CD4-positive, alpha-beta T cell treated with Interleukin-4 for 4 hours (primary cell): Measurements from ENCODE around the gene ZNF605.
"Not testable (repeated sequence)": the region's sequence is repeated elsewhere in the genome, so short reads cannot be mapped to it uniquely, and the experiment has no call there.

ENCODE experiments used
- DNase-seq: peaks from one replicate; pipeline ENCODE4 v3.0.0-alpha.2; 2020

The ZNF605 gene

DNA sequence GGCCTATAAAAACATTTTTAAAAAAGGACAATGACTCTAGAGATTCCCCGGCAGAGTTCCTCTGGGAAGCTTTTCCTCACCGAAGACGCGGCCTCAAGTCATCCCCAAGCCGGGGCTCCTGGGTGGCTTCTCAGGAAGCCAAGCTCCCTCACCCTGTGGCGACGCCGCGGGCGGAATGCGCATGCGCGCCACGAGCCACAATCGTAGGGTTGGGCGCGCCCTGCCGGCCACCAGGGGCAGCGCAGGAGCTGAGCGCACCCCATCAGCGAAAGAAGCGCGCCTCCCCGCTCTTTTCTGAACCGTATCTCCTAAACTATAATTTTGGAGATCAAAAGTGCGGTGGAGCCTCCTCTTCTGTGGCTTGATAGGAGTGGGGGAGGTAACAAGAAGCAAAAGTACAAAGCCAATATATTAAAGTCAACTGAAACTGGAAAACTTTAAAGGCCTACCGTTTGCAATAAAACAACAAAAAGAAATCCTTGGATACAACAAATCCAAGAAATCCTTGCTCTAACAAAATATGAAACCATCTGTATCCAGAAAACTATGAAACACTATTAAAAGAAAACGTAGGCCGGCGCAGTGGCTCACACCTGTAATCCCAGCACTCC lies 51.3 kb downstream of the ZNF605 start:
- DNase-seq: peak; percentile 81

DNA sequence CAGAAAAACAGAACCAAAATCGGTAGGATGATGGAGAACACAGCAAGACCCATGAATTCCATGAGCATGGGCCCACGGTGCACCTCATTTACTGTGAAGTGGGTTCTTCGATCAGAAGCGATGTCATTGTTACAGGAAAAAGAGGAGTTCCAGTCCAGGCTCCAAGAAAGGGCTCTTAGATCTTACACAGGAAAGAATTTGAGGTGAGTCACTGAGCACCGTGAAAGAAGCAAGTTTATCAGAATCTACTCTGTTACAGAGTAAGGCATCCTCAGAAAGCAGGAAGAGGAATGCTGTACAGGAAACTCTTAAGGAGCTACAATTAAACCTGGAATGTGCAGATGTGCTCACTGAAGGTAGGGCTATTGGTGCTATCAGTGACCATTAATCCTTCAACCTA lies 57.1 kb downstream of the ZNF605 start:
- DNase-seq: no peak

DNA sequence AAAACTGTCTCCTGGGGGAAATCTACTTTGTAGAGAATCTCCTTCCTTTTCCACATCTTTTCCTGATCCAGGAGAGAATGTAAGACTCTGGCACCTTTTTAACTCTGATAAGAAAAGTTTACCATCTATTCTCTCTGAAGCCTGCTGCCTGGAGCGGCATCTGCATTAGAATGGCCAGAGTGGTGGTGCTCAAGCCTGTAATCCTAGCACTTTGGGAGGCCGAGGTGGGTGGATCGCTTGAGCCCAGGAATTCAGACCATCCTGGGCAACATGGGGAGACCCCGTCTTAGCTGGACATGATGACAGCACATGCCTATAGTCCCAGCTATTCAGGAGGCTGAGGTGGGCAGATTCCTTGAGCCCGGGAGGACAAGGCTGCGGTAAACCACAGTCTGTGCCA lies 67.3 kb downstream of the ZNF605 start:
- DNase-seq: no peak

DNA sequence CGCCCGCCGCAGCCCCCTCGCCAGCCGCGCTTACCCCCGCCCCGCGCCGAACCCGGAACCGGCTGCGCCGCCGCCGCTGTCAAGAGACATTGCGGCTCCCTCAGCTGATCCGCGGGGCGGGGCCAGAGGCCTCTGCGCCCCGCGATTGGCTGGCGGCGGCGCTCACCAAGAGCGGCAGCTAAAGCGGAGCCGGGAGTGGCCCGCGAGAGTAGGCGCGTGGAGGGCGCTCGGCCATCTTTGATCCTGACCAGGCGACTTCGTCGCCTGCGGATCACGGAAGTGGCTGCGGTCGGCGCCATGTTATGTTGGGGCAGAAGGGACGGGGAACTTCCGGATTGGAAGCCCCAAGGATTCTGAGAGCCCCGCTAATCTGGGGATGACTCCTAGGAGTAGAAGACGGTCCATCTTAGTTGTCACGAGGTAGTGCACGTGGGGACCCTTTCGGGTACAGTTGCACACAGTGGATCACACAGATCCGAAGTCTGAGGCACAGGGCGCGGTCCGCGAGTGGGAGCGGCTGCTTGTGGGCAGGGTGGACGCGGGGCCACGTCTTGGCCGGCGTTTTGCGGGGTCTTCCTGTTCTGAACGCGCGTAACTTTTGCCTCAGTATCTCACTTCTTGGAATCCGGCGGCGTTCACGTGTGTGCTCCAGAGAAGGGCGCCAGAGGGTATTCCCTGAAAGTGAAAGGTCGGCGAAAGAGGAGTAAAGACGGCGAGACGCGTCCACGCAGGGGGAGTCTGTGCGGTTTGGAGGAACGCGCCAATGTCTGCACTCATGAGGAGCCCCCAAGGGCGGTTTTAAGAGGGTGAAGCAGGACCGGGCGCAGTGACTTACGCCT lies 68.4 kb downstream of the ZNF605 start, which contains the start of gene CHFR:
Gene CHFR (minus strand): TSS at position 93 of the 839 bp plus-strand sequence. CDS start 277 bp downstream, outside the sequence.
- DNase-seq: peak; percentile 96

DNA sequence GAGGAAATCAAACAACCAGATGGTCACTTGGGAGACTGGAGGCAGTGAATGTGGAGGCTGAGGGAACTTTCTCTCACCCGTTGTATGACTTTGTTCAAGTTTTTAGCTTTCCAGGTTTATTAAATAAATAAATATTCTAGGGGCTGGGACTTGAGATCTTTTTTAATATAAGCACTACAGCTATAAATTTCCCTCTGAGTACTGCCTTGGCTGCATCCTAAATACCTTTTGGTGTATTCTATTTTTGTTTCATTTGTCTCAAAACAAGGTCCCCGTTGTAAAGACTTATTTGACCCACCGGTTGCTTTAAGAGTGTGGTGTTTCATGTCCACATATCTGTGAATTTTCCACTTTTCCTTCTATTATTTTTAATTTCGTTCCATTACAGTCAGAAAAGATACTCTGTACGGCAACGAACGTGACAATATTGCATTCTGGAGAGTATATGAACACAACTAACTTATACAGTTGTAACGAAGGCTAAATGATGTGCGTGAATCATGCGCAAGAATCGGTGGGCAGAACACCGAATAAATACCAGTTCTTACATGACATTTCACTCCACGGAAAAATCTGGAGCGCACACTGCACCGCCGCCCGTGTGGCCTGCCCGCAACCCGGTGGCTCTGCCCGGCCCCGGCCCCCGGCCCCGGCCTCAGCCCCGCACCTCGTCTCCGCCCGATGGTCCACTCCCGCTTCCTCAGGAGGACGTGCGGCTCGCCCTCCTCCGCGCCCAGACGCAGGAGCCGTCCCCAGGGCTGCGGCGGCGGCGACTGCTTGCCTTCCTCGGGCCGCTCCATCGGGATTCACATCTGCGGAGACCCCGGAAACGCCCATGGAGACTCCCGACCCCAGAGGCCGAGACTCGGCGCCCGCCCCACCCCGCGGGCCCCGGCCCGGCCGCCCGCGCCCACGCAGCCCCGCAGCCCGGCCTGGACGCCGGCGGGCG lies 69.3 kb downstream of the ZNF605 start:
- no peak for DNase-seq

DNA sequence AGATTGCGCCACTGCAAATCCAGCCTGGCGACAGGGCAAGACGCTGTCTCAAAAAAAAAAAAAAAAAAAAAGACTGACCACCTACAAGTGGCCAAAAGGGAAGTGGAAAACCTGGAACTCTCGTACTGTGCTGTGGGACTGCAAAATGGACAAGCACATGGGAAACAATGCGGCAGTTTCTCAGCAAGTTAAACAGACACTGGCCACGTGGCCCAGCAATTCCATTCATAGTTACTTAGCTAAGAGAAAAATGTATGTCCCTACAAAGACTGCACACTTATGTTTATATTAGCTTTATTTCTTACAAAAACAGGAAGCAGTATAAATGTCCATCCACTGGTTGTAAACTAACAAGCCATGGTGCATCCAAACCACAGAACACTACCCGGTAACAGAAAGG lies 74.3 kb downstream of the ZNF605 start:
- no peak for DNase-seq

DNA sequence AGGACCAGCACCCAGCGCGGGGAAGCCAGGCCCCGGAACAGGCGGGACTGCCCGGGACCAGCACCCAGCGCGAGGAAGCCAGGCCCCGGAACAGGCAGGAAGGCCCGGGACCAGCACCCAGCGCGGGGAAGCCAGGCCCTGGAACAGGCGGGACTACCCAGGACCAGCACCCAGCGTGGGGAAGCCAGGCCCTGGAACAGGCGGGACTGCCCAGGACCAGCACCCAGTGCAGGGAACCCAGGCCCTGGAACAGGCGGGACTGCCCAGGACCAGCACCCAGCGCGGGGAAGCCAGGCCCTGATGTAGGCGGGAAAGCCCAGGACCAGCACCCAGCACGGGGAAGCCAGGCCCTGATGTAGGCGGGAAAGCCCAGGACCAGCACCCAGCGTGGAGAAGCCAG lies 81.5 kb downstream of the ZNF605 start:
- not testable (repeated sequence) for DNase-seq

DNA sequence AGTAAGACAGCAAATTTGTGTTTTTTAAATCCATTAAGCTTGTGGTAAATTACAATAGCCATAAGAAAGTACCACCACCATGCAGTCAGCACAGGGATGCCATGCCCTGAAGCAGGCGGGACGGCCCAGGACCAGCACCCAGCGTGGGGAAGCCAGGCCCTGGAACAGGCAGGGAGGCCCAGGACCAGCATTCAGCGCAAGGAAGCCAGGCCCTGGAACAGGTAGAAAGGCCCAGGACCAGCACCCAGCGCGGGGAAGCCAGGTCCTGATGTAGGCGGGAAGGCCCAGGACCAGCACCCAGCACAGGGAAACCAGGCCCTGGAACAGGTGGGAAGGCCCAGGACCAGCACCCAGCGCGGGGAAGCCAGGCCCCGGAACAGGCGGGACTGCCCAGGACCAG lies 81.9 kb downstream of the ZNF605 start:
- no peak for DNase-seq

DNA sequence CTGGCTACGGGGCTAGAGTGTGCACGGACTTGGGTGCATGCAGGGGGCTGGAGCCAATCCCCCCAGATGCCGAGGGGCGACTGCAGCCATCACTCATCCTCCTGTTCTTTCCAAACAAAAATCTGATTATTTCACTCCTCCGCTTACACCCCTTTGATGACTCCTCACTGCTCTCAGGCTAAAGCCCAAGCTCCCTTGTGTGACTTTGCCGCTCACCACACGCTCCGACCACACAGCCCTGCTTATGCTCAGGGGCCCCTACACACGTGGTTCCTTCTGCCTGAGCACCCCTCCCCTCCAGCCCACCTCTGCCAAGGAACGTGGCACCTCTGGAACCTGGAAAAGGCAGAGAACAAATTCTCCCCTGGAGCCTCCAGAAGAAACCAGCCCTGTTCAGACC lies 82.4 kb downstream of the ZNF605 start:
- DNase-seq: no peak

DNA sequence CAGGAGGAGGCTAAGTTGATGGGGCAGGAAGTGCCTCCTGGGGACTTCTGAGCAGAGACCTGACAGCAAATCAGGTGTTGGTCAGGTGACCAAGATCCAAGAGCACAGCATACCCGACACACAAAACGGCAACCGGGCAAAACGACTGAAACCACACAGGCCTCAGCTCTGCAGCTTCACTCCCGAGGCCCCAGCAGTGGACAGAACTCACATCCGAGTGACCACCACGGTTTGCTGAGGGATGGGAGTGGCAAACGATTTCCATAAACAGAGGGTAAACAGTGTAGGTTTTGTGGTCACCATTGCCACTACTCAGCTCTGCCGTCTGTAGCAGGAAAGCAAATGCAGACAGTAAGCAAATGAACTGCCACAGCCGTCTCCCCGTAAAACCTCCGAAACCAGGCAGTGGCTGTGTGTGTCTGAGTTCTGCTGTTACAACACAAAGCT lies 83.1 kb downstream of the ZNF605 start:
- DNase-seq: peak; percentile 16

DNA sequence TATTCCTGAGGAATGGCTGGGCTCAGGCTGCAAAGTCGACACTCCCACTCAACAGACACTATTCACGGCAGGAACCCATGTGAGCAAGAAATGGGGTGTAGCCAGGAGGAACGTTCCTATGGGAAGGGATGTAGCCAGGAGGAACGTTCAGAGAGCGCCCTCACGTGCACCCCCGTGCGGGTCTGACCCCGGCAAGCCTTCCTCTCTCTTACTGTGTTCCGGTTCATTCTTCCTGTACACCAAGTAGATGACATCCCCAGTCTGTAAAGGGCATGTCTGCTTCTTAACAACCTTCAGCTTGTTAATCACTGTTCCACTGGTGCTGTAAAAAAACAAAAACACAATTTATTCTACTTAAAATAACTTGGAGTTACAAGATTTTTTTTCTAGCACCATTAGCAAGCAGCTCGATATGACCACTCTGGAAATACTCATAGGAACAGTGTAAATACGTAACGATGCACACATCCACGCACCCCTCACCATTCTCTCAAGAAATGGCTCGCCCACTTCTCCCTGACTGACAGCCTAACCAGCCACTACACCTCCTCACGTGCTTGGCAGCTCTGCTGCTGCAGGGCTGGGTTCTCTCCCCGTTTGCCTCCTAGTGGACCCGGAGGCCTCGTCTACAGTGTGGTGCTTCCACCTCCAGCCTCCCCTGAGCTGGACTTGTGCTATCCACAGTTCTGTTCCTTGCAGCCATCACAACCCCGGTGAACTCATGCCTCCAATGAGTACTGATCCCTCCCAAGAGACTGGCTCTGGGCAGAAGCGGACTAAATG lies 83.8 kb downstream of the ZNF605 start:
- DNase-seq: no peak

DNA sequence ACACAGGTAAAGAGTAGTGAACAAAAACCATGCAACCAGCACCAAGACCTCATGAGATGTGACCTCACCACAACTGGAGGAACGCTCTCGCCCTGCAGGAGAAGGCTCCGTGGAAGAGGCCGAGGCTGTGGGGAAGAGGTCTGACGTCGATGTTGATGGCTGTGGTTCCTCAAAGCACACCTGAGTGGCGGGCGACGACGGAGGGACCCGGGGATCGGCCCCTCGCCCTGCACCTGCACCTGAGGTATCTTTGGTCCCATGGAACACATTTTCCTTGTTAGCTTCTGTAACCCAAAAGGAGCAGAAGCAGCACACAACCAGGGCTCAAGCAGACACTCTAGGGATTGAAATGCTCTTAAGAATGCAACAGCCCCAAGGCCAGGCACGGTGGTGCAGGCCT lies 86.6 kb downstream of the ZNF605 start:
- no peak for DNase-seq
